LNCaP clone FGC (cell line): ENCODE results near the gene ATP13A5.

Experiments used
- DNase-seq: peaks from one replicate; pipeline ENCODE4 v3.0.0-alpha.2; 2011; ENCODE audit warnings: low read depth
- H3K4me3 ChIP-seq: 2 replicates; pipeline ENCODE4 v1.5.1; 2011; ENCODE audit warnings: mild to moderate bottlenecking, low read depth, low read length, control low read depth
- CTCF ChIP-seq: IDR thresholded peaks from 2 replicates; pipeline ENCODE4 v1.5.1; 2012; ENCODE audit warnings: mild to moderate bottlenecking; ENCODE audit not compliant: control insufficient read depth, insufficient read depth; ENCODE audit errors: extremely low read depth

ATP13A5 gene

GRCh38 chr3:193250492-193250891 is 128.1 kb downstream of the ATP13A5 start:
- no peak overlapping the region for H3K4me3 ChIP-seq
- no peak for TF ChIP-seq CTCF
- DNase-seq = no peak

- no peak for DNase-seq
- TF ChIP-seq CTCF = no peak
- no peak overlapping the region for H3K4me3 ChIP-seq
These were observed 129.6 kb downstream of the ATP13A5 start for GRCh38 chr3:193248848-193249468.

- TF ChIP-seq CTCF = no peak
- no peak overlapping the region for H3K4me3 ChIP-seq
These were observed 135.0 kb downstream of the ATP13A5 start for GRCh38 chr3:193243571-193243970.

GRCh38 chr3:193241716-193242115 is 136.8 kb downstream of the ATP13A5 start:
- DNase-seq = no peak
- TF ChIP-seq CTCF = no peak
- no peak overlapping the region for H3K4me3 ChIP-seq

More at GRCh38 chr3:193243571-193243970, 135.0 kb downstream of the ATP13A5 start:
- no peak for DNase-seq

- H3K4me3 ChIP-seq = no peak within 1 kb of the TSS
- no peak for DNase-seq
- TF ChIP-seq CTCF = no peak
These were observed 137.5 kb downstream of the ATP13A5 start, which contains the start of gene PLAAT1 for GRCh38 chr3:193240850-193241706. Gene PLAAT1, plus strand, starts transcription at chr3:193241222. Its CDS starts 14,429 bp downstream, at chr3:193255651.

- DNase-seq = no peak
- no peak for TF ChIP-seq CTCF
- no peak overlapping the region for H3K4me3 ChIP-seq
These were observed 138.1 kb downstream of the ATP13A5 start for GRCh38 chr3:193240436-193240849.
